Esophagus squamous epithelium (tissue), 5 donors: ENCODE results near the gene ZSCAN16. TPM values are rescaled to one million over a fixed set of nuclear protein-coding genes. Genes with fewer than 3 reads are reported as not detected.
A peak's percentile ranks its signal among the peaks of the same experiment; 100 is the strongest.
"Not testable (repeated sequence)": the region's sequence is repeated elsewhere in the genome, so short reads cannot be mapped to it uniquely, and the experiment has no call there.

Experiments used
- DNase-seq: peaks from one replicate; lab custom pipeline; 2025; lab: John Stamatoyannopoulos, UW
- H3K27ac ChIP-seq, 4 donors: fragments of 200-600 bp; sonication (generic); one replicate each; pipeline ENCODE4 v1.5.1; 2016 to 2019; ENCODE audit warnings: mild to moderate bottlenecking in 1 of 4
- H3K27me3 ChIP-seq, 4 donors: fragments of 200-600 bp; sonication (generic); 1 replicate in 3 of 4; 2 replicates in 1 of 4; pipeline versions ENCODE4 v1.5.1 to v1.6.0; 2017 to 2021; ENCODE audit warnings: antibody characterized with exemption in 1 of 4
- H3K36me3 ChIP-seq, 3 donors: fragments of 200-600 bp; sonication (generic); one replicate each; pipeline ENCODE4 v1.5.1; 2016 to 2019
- H3K4me1 ChIP-seq, 3 donors: fragments of 200-600 bp; sonication (generic); one replicate each; pipeline ENCODE4 v1.5.1; 2017 to 2019
- H3K4me3 ChIP-seq, 4 donors: fragments of 200-600 bp; sonication (generic); 1 replicate in 3 of 4; 2 replicates in 1 of 4; pipeline ENCODE4 v1.5.1; 2016 to 2019; ENCODE audit warnings: mild to moderate bottlenecking in 2 of 4, moderate library complexity in 1 of 4
- H3K9me3 ChIP-seq, 3 donors: fragments of 200-600 bp; sonication (generic); one replicate each; pipeline ENCODE4 v1.5.1; 2016 to 2019
- POLR2A ChIP-seq, 4 donors: fragments of 450-650 bp; IDR thresholded peaks; one replicate each; pipeline ENCODE4 v1.6.1; 2017; ENCODE audit warnings: antibody characterized with exemption in 4 of 4, mild to moderate bottlenecking in 4 of 4, moderate library complexity in 3 of 4
- WGBS, 2 donors: methylation state at CpG; one replicate each; pipeline ENCODE4 v1.1.5; 2018; 5-methylcytosine and 5-hydroxymethylcytosine counted together
- intact Hi-C: fragments of 100-400 bp; cut with DNase I; formaldehyde crosslinking; loops from one replicate; pipeline ENCODE4 v1.15.0; 2022
- total RNA-seq, 4 donors: library from RNA; depleted of rRNA; stranded (reverse); fragments of >200 nt; gene quantifications; one replicate each; pipeline ENCODE4 v1.1.0, GENCODE V29; 2016
- TF ChIP-seq, protein P1 (sequence below), 6 experiments: fragments of 450-650 bp in 4 of 6; fragments of 200-600 bp in 2 of 6; sonication (generic) in 2 of 6; IDR thresholded peaks; one replicate each; pipeline ENCODE4 v1.5.1; 2016 to 2019; ENCODE audit warnings: antibody characterized with exemption in 6 of 6, mild to moderate bottlenecking in 4 of 6, moderate library complexity in 4 of 6
- donor health status: DM: yes; HTN: yes; CAD: no.

ZSCAN16 gene
- total RNA-seq, 4 donors from 2014 or later: 2.8 to 4.4 (median 3.6) TPM

DNA sequence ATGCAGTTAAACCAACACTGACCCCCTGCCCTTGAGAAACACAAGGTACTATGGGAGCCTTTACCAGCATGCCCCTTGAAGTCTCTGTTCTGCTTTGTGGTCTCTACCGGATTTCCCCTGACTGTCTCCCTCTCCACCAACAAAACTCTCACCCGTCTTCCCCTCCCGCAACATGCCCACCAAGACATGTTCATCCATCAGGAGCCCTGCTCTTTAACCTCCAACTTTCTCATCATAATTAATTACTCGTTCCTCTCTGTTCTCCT, 43.0 kb upstream of the ZSCAN16 start:
- intact Hi-C loops: no loop called here
- Histone ChIP-seq H3K27me3 (no peaks in the 10 kb centered on the region), H3K27ac (peak overlapping the region; percentile 83 to 94 (median 90)), H3K4me1 (peaks cover 6 to 17% (median 7%) of the 10 kb centered on the region in 3 donors), H3K9me3 (no peaks in the 10 kb centered on the region), H3K36me3 (peaks cover 0 to 13% (median 0%) of the 10 kb centered on the region in 3 donors), H3K4me3 (peak overlapping the region; percentile 63 to 93 (median 74))
- 5 to 9% methylated on average over 4 of the region's 4 CpGs for WGBS, 2 donors
- TF ChIP-seq, protein P1, sequence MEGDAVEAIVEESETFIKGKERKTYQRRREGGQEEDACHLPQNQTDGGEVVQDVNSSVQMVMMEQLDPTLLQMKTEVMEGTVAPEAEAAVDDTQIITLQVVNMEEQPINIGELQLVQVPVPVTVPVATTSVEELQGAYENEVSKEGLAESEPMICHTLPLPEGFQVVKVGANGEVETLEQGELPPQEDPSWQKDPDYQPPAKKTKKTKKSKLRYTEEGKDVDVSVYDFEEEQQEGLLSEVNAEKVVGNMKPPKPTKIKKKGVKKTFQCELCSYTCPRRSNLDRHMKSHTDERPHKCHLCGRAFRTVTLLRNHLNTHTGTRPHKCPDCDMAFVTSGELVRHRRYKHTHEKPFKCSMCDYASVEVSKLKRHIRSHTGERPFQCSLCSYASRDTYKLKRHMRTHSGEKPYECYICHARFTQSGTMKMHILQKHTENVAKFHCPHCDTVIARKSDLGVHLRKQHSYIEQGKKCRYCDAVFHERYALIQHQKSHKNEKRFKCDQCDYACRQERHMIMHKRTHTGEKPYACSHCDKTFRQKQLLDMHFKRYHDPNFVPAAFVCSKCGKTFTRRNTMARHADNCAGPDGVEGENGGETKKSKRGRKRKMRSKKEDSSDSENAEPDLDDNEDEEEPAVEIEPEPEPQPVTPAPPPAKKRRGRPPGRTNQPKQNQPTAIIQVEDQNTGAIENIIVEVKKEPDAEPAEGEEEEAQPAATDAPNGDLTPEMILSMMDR (IDR thresholded peaks at IDR 0.05): no peak
- no peak for TF ChIP-seq POLR2A (IDR thresholded peaks at IDR 0.05)
- DNase-seq: no peak

DNA sequence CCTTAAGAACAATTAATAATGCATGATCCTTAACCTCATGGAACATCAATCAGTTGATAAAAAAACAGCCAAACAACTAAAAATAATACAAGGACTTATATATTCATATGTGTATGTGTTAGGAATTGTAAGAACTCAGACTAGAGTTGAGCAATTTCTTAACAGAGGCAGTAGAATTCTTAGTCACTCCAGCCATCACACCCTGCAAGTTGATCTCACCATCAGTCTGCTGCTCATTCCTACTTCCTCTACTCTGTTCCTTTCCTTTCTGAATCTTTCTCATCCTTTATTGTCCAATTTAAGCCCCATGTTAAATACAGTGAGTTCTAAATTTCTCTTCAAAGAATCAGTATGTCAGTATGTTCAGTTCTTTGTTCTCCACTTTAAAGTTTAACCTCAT, 41.5 kb upstream of the ZSCAN16 start:
- Histone ChIP-seq H3K27me3 (no peaks in the 10 kb centered on the region), H3K36me3 (peaks cover 0 to 28% (median 0%) of the 10 kb centered on the region in 3 donors), H3K4me3 (no peak overlapping the region), H3K4me1 (peaks cover 6 to 17% (median 7%) of the 10 kb centered on the region in 3 donors), H3K27ac (no peak overlapping the region), H3K9me3 (peaks cover 0 to under 1% (median 0%) of the 10 kb centered on the region in 3 donors)
- TF ChIP-seq POLR2A (IDR thresholded peaks at IDR 0.05): no peak
- TF ChIP-seq, protein P1 (IDR thresholded peaks at IDR 0.05): no peak
- intact Hi-C loops: no loop called here
- DNase-seq: no peak

DNA sequence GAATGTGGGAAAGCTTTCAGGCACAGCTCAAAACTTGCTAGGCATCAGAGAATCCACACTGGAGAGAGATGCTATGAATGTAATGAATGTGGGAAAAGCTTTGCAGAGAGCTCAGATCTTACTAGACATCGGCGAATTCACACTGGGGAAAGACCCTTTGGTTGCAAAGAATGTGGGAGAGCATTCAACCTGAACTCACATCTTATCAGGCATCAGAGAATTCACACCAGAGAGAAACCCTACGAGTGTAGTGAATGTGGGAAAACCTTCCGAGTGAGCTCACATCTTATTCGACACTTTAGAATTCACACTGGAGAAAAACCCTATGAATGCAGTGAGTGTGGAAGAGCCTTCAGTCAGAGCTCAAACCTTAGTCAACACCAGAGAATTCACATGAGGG, 35.4 kb upstream of the ZSCAN16 start:
- peaks cover 0 to 33% (median 26%) of the 10 kb centered on the region in 3 donors for H3K9me3 ChIP-seq
- intact Hi-C loops: no loop called here
- no peaks in the 10 kb centered on the region for H3K4me1 ChIP-seq
- peaks cover 0 to 49% (median 0%) of the 10 kb centered on the region in 3 donors for H3K36me3 ChIP-seq
- H3K27ac ChIP-seq: no peak overlapping the region
- no peak for DNase-seq
- peaks cover 0 to 10% (median 0%) of the 10 kb centered on the region in 4 donors for H3K27me3 ChIP-seq
- TF ChIP-seq POLR2A (IDR thresholded peaks at IDR 0.05): no peak
- TF ChIP-seq, protein P1 (IDR thresholded peaks at IDR 0.05): no peak
- WGBS, 2 donors: 84 to 91% methylated on average over 5 of the region's 5 CpGs
- no peak overlapping the region for H3K4me3 ChIP-seq

DNA sequence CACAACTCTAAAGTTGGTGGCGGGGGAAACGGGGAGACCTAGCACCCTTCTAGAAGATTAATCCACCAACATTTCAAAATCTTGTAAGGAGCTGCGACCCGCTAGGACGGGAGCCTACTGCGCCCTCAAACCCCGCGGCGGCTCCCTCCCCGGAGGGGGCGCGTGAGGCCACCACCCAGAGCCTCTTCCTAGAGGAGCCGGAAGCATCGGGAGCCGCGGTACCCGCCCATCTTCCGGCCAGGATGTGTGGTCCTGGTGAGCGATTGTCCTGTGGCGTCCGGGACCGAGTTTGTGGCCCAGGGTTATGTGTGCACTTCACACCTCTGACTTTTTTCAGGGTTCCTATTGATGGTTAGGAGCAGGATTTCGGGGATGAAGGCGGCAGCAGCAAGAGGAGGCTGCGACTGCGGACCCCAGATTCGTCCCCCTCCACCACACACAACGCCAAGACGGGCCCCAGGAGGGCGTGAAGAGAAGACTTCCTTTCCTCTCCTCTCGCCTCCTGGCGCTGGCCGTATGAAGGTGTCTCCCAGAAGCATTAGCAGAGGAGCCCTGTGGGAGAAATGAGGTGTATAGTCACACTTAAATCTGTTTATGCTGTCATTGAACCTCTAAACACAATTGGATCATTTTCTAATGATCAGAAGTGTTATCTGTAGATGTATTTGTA, 33.4 kb upstream of the ZSCAN16 start:
- TF ChIP-seq, protein P1 (IDR thresholded peaks at IDR 0.05): no peak
- TF ChIP-seq POLR2A (IDR thresholded peaks at IDR 0.05): no peak
- peaks cover 0 to 33% (median 26%) of the 10 kb centered on the region in 3 donors for H3K9me3 ChIP-seq
- peak overlapping the region in 3 of 4 donors; percentile 22 to 47 (median 34) for H3K4me3 ChIP-seq
- H3K36me3 ChIP-seq: peaks cover 0 to 39% (median 0%) of the 10 kb centered on the region in 3 donors
- H3K27me3 ChIP-seq: peaks cover 0 to 10% (median 0%) of the 10 kb centered on the region in 4 donors
- intact Hi-C loops: no loop called here
- no peaks in the 10 kb centered on the region for H3K4me1 ChIP-seq
- no peak overlapping the region for H3K27ac ChIP-seq
- no peak for DNase-seq
- WGBS, 2 donors: 30 to 51% methylated on average over 6 to 33 of the region's 33 CpGs

DNA sequence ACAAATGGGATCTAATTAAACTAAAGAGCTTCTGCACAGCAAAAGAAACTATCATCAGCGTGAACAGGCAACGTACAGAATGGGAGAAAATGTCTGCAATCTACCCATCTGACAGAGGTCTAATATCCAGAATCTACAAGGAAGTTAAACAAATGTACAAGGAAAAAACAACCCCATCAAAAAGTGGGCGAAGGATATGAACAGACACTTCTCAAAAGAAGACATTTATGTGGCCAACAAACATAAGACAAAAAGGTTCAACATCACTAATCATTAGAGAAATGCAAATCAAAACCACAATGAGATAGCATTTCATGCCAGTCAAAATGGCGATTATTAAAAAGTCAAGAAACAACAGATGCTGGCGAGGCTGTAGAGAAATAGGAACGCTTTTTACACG, 22.2 kb upstream of the ZSCAN16 start:
- H3K36me3 ChIP-seq, DNase-seq, intact Hi-C loops, H3K27ac ChIP-seq, H3K4me3 ChIP-seq, H3K9me3 ChIP-seq: not testable (repeated sequence)
- peaks cover 0 to 13% (median 0%) of the 10 kb centered on the region in 4 donors for H3K27me3 ChIP-seq
- 79 to 81% methylated on average over 7 of the region's 7 CpGs for WGBS, 2 donors
- peaks cover 0 to 12% (median 0%) of the 10 kb centered on the region in 3 donors for H3K4me1 ChIP-seq

DNA sequence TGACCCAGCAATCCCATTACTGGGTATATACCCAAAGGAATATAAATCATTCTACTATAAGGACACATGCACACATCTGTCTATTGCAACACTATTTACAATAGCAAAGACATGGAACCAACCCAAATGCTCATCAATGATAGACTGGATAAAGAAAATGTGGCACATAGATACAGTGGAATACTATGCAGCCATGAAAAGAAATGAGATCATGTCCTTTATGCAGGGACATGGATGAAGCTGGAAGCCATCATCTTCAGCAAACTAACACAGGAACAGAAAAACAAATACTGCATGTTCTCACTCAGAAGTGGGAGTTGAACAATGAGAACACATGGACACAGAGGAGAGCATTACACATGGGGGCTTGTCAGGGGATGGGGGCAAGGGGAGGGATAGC, 21.7 kb upstream of the ZSCAN16 start:
- not testable (repeated sequence) for H3K4me3 ChIP-seq

More for the DNA sequence above, 21.7 kb upstream of the ZSCAN16 start:
- H3K9me3 ChIP-seq, H3K27ac ChIP-seq, DNase-seq, H3K36me3 ChIP-seq, intact Hi-C loops: not testable (repeated sequence)
- Histone ChIP-seq H3K4me1 (peaks cover 0 to 12% (median 0%) of the 10 kb centered on the region in 3 donors), H3K27me3 (peaks cover 0 to 13% (median 0%) of the 10 kb centered on the region in 4 donors)
